ENCODE measurements around the gene S100A3.

S100A3 gene

GRCh38 chr1:153519242-153519641 is 29.8 kb downstream of the S100A3 start:
- TF ChIP-seq, protein P1, sequence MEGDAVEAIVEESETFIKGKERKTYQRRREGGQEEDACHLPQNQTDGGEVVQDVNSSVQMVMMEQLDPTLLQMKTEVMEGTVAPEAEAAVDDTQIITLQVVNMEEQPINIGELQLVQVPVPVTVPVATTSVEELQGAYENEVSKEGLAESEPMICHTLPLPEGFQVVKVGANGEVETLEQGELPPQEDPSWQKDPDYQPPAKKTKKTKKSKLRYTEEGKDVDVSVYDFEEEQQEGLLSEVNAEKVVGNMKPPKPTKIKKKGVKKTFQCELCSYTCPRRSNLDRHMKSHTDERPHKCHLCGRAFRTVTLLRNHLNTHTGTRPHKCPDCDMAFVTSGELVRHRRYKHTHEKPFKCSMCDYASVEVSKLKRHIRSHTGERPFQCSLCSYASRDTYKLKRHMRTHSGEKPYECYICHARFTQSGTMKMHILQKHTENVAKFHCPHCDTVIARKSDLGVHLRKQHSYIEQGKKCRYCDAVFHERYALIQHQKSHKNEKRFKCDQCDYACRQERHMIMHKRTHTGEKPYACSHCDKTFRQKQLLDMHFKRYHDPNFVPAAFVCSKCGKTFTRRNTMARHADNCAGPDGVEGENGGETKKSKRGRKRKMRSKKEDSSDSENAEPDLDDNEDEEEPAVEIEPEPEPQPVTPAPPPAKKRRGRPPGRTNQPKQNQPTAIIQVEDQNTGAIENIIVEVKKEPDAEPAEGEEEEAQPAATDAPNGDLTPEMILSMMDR (conservative IDR thresholded peaks at IDR 0.05; ENCODE audit: control insufficient read depth, insufficient read depth, low read depth, low read length): no peak
- H3K4me3 ChIP-seq (ENCODE audit: control insufficient read depth, low read depth, low read length): no peak overlapping the region
- no peak for DNase-seq (ENCODE audit: low read depth)

DNA sequence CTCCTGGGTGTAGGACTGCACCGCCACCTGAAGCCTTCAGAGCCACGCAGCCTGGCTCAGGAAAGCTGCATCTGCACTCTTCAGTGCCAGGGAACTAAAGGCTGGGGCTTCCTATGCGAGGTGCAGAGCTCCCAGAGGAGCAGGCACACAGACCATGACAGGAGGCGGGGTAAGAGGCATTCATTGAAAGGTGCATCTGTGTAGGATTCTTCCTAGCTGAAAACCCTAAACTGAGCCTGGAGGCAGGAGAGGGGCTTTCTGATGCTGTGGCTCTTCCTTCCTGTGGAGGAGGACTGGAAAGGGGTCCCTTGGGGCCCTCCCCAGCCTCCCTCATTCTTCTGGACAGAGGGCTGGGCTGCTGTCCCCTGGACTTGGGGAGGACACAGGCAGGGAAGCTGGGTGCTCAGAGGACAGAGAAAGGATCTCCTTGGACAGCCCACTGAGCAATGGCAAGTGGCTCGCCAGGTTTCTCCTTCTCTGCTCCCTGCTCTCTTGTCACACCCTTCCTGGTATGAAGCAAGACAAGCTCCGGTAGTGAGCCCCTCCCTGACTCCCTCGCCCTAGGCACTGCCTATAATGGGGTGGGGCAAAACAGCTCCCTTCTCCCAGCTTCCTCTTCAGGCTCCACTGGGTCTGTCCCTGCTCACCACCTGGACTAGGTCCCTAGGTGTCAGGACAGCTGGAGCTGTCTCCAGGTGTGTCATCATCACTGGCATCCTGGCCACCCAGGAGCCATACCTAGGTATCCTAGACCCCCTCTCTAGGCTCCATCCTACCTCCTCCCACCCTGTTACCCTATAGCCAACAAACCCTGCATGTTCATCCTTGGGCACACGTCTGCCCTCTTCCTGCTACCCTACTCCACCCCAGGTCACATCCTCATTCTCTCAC is 33.3 kb downstream of the S100A3 start:
- TF ChIP-seq, protein P1 (conservative IDR thresholded peaks at IDR 0.05; ENCODE audit: control insufficient read depth, insufficient read depth, low read depth, low read length): no peak
- no peak overlapping the region for H3K4me3 ChIP-seq (ENCODE audit: control insufficient read depth, low read depth, low read length)
- no peak for DNase-seq (ENCODE audit: low read depth)

DNA sequence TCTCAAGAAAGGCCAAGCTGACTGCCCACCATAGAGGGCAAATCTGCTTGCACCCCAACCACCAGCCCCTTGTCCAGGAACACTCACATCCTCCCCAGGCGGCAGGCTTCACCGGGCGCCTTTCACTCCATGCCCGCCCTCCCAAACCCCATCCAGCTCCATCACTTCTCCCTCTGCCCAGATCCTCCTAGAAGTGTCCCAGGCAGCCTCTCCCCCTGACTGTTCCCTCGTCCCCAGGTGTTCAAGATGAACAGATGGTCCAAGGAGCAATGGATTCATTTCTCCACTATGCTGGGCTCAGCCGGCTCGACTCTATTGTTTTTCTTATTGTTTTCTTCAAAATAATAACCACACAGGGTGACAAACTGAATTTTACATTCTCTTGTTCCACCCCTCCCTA is 35.4 kb downstream of the S100A3 start:
- no peak for DNase-seq (ENCODE audit: low read depth)
- H3K4me3 ChIP-seq (ENCODE audit: control insufficient read depth, low read depth, low read length): no peak overlapping the region
- TF ChIP-seq, protein P1 (conservative IDR thresholded peaks at IDR 0.05; ENCODE audit: control insufficient read depth, insufficient read depth, low read depth, low read length): no peak

- TF ChIP-seq, protein P1 (conservative IDR thresholded peaks at IDR 0.05; ENCODE audit: control insufficient read depth, insufficient read depth, low read depth, low read length): no peak
- no peak overlapping the region for H3K4me3 ChIP-seq (ENCODE audit: control insufficient read depth, low read depth, low read length)
- no peak for DNase-seq (ENCODE audit: low read depth)
Measured at GRCh38 chr1:153513023-153513422, 36.0 kb downstream of the S100A3 start.

DNA sequence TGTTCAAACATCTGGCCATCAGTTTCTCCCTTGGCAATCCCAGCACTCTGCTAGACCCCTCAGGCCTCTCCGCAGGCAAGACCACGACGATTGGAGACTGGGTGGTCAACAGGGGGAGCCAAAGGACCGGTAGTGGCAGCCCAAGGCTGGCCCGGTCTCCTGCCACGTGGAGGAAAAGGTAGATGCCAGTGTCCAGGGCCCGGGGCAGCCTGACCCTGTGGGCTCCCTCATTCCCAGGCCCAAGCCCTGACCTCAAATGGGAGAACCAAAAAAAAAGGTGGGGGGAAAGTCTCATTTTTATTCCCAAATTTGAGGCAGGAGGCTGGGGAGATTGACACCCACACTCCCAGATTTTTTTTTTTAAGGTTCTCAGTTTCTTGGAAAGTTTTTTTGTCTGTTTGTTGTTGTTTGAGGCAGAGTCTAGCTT is 38.1 kb downstream of the S100A3 start:
- H3K4me3 ChIP-seq (ENCODE audit: control insufficient read depth, low read depth, low read length): no peak overlapping the region
- TF ChIP-seq, protein P1 (conservative IDR thresholded peaks at IDR 0.05; ENCODE audit: control insufficient read depth, insufficient read depth, low read depth, low read length): peak; percentile 96
- peak; percentile 77 for DNase-seq (ENCODE audit: low read depth)

DNA sequence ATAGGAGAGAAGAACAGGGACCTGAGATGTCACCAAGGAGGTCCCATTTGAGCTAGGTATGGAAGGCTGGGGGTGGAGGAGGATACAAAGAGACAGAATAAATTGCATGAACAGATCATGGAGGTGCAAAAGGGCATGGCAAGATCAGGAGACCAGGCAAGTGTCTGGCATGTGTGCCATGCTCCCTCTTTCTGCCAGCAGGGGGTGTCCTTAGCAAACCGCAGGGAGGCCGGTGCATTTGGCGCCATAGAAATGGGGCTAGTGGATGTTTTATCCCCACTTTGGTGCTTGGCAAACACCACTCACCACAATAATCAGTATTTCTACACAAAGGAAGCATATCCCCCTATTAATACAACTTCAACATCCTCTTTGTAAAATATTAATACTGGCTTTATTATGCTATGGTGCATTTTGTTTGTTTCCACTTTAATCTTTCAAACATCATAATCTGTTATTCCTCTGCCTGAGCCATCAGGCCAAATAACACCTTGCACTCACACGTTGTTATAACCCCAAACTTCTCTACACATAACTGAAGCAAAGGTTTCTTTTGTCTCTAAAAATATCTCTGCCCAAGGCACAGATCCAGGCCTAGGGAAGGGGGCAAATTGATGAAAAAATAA is 39.2 kb downstream of the S100A3 start:
- TF ChIP-seq, protein P1 (conservative IDR thresholded peaks at IDR 0.05; ENCODE audit: control insufficient read depth, insufficient read depth, low read depth, low read length): peak; percentile 79
- peak; percentile 54 for DNase-seq (ENCODE audit: low read depth)

More for the DNA sequence above, 39.2 kb downstream of the S100A3 start:
- no peak overlapping the region for H3K4me3 ChIP-seq (ENCODE audit: control insufficient read depth, low read depth, low read length)
